ENCODE data around the gene LY6G6C. TPM values are rescaled to one million over a fixed set of nuclear protein-coding genes. Genes with fewer than 3 reads are reported as not detected.

The LY6G6C gene
- total and polyA plus RNA-seq, 2 of the 4 experiments (the other 2 are of a cell fraction): not detected

- H3K14ac ChIP-seq (replicated peaks; ENCODE audit: low read depth, low read length): peak within 1 kb of the TSS; percentile 99
- H3K4me2 ChIP-seq (ENCODE audit: low read depth, low read length): peak within 1 kb of the TSS; percentile 96
- WGBS, 2 experiments (ENCODE audit: extremely low coverage in 2 of 2, insufficient read length in 1 of 2): no CpG with 5 or more reads among the region's 24 CpGs
- peaks cover 14% of the 10 kb centered on the region for H3K9me1 ChIP-seq (ENCODE audit: insufficient read depth, low read length)
- peak within 1 kb of the TSS; percentile 74 to 95 for H4K8ac ChIP-seq (ENCODE audit: low read depth in 2 of 2, low read length in 2 of 2)
- peak within 1 kb of the TSS; percentile 76 for H2BK20ac ChIP-seq (ENCODE audit: low read depth, low read length)
- H2BK120ac ChIP-seq (ENCODE audit: low read depth, low read length): peak within 1 kb of the TSS; percentile 81
- H4K91ac ChIP-seq (ENCODE audit: insufficient read depth, low read depth, low read length): peak within 1 kb of the TSS; percentile 99
- peaks cover 26% of the 10 kb centered on the region for H3K36me3 ChIP-seq (ENCODE audit: control insufficient read depth, insufficient read depth, low read length)
- H2BK5ac ChIP-seq (ENCODE audit: low read depth, low read length, poor library complexity, severe bottlenecking): peak within 1 kb of the TSS; percentile 99
- H2AK9ac ChIP-seq (replicated peaks; ENCODE audit: low read depth, low read length, poor library complexity): peak within 1 kb of the TSS; percentile 100
- peak within 1 kb of the TSS; percentile 94 for H3K27ac ChIP-seq (ENCODE audit: insufficient read depth, low read length)
- H4K5ac ChIP-seq (ENCODE audit: low read depth, low read length): peak within 1 kb of the TSS; percentile 86
- ChIA-PET CTCF (no interaction called here), POLR2A (ENCODE audit: unreplicated experiment) (interaction anchor here (0.6 kb wide), 1 partner anchor 19 kb away, joined by 3 read pairs; no protein-coding TSS in a partner anchor)
- ATAC-seq (ENCODE audit: low read depth) (peak; percentile 57), DNase-seq (peak; percentile 75)
- BruUV-seq (replicated peaks): TSS peak; percentile 61
- dilution Hi-C loops (cut with HindIII; ENCODE audit: low sequenced_read_pairs, unreplicated experiment) (no loop called here), intact Hi-C loops (cut with micrococcal nuclease) (no loop called here), in situ Hi-C loops (cut with MboI; ENCODE audit: low sequenced_read_pairs) (no loop called here)
- peak; percentile 44; the same call in 1 of the 2 replicates for TF ChIP-seq FOS (IDR thresholded peaks at IDR 0.05; ENCODE audit: low read depth, low read length)
- TF ChIP-seq RAD21 (IDR thresholded peaks at IDR 0.05; ENCODE audit: low read length): no peak
- peak; percentile 83 for TF ChIP-seq POLR2A (IDR thresholded peaks at IDR 0.05; ENCODE audit: low read depth, low read length)
- TF ChIP-seq, protein P1, sequence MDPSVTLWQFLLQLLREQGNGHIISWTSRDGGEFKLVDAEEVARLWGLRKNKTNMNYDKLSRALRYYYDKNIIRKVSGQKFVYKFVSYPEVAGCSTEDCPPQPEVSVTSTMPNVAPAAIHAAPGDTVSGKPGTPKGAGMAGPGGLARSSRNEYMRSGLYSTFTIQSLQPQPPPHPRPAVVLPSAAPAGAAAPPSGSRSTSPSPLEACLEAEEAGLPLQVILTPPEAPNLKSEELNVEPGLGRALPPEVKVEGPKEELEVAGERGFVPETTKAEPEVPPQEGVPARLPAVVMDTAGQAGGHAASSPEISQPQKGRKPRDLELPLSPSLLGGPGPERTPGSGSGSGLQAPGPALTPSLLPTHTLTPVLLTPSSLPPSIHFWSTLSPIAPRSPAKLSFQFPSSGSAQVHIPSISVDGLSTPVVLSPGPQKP (IDR thresholded peaks at IDR 0.05; ENCODE audit: borderline replicate concordance, low read depth, low read length): no peak
- TF ChIP-seq NFE2L2 (IDR thresholded peaks at IDR 0.05; ENCODE audit: low read depth, low read length): no peak
- no peak for TF ChIP-seq CEBPB (IDR thresholded peaks at IDR 0.05; ENCODE audit: low read depth, low read length)
- no peak; the same call in 1 of the 2 replicates for TF ChIP-seq MXI1 (IDR thresholded peaks at IDR 0.05; ENCODE audit: borderline replicate concordance, low read depth, low read length)
- TF ChIP-seq MAZ (IDR thresholded peaks at IDR 0.05; ENCODE audit: borderline replicate concordance, low read depth, low read length): peak; percentile 90; the same call in 1 of the 2 replicates
- peak within 1 kb of the TSS; percentile 81 for H3K4me3 ChIP-seq (ENCODE audit: insufficient read depth, low read depth, low read length)
- peaks cover 25% of the 10 kb centered on the region for H4K20me1 ChIP-seq (ENCODE audit: insufficient read depth, low read length)
- peak within 1 kb of the TSS; percentile 98 for H3K9ac ChIP-seq (ENCODE audit: low read depth, low read length)
- peak within 1 kb of the TSS; percentile 99 for H3K23ac ChIP-seq (ENCODE audit: low read depth, low read length)
- peak within 1 kb of the TSS; percentile 98 for H2AK5ac ChIP-seq (ENCODE audit: low read depth, low read length)
- no peaks in the 10 kb centered on the region for H3K9me3 ChIP-seq (ENCODE audit: control insufficient read depth, insufficient read depth, low read length)
- H3K4me1 ChIP-seq (ENCODE audit: control insufficient read depth, insufficient read depth, low read length): peaks cover 18% of the 10 kb centered on the region
- peak within 1 kb of the TSS; percentile 92 for H2AFZ ChIP-seq (replicated peaks; ENCODE audit: low read length, poor library complexity)
- peak within 1 kb of the TSS; percentile 99 for H3K56ac ChIP-seq (ENCODE audit: extremely low read depth, insufficient read depth, low read length)
- H3K79me1 ChIP-seq (ENCODE audit: low read depth in 1 of 2, low read length in 2 of 2): peaks cover 13 to 75% of the 10 kb centered on the region in 2 experiments; a peak in 3 of 4 replicates
- peak within 1 kb of the TSS; percentile 98 for H3K4ac ChIP-seq (ENCODE audit: low read depth, low read length)
- no peaks in the 10 kb centered on the region for H3K27me3 ChIP-seq (ENCODE audit: control insufficient read depth, insufficient read depth, low read length)
- H2BK15ac ChIP-seq (ENCODE audit: low read depth, low read length): peak within 1 kb of the TSS; percentile 71
- peak within 1 kb of the TSS; percentile 80 for H3K18ac ChIP-seq (ENCODE audit: low read depth, low read length)
Observed at GRCh38 chr6:31736021-31736767, 14.6 kb upstream of the LY6G6C start, which contains the start of gene CLIC1. CLIC1 (minus strand) TSS chr6:31736530; CDS start chr6:31736300, 230 bp downstream.
